ENCODE data around the gene TEAD4.

The TEAD4 gene

DNA sequence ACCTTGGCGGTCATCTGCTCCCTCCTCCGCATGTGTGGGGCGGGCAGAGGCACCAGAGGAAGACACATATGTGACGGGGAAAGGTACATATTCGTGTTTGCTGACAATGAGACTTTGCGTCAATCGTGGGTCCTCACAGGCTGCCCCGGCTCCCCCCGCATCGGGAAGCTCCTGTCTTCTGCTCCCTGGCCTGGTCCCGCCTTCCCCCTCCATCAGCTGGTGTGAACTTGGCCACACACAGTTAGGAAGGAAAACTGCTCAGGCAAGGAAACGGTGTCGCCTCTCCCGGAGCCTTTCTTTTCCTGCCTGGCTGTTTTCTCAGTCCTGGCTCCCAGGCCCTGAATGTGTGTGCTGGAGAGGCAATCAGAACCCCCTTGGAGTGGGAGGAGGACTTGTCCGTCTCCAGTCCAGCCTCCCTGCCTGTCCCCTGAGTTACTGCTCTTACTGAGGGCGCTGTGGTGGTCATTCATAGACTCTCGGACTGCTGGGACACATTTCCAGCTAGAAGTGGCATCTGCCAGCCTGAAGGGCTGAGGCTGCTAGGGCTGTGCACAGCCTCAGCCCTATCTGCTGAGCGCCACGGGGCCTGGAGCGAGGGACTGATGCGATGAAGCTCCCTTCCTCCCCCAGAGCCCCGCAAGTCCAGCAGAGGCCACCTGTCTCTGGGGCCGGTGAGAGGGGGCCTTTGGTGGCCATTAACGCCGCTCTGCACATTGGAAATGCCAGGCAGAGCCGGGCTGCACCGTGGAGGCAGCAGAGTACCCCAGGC, 73.8 kb downstream of the TEAD4 start:
- Histone ChIP-seq H3K9me3 (ENCODE audit: insufficient read depth, low read depth, low read length) (no peaks in the 10 kb centered on the region), H3K36me3 (ENCODE audit: insufficient read depth, low read length) (peaks cover 70% of the 10 kb centered on the region), H3K9ac (ENCODE audit: low read depth, low read length) (no peak overlapping the region), H3K4me3 (ENCODE audit: low read length) (no peak overlapping the region), H3K27ac (ENCODE audit: low read depth, low read length) (no peak overlapping the region), H3K4me1 (ENCODE audit: insufficient read depth, low read length) (no peaks in the 10 kb centered on the region), H3K27me3 (ENCODE audit: insufficient read depth, low read length) (no peaks in the 10 kb centered on the region)
- 88% methylated on average over 27 of the region's 27 CpGs for WGBS

DNA sequence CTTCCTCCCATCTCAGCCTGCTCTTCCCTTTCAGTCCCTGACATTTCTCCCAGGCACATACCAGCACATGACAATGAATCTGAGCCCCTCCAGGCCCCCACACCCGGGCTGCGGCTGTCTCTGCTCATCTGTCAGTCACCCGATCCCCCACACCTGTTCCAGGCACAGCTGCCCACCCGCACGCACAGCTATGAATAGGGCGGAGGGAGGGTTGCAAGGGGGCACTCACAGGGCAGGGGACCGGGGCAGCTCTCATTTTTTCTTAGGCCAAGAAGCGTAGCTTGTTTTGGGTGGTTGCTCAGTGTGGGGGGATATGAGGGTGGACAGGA, 74.3 kb downstream of the TEAD4 start:
- H3K9ac ChIP-seq (ENCODE audit: low read depth, low read length): no peak overlapping the region
- 91% methylated on average over 8 of the region's 8 CpGs for WGBS
- no peaks in the 10 kb centered on the region for H3K4me1 ChIP-seq (ENCODE audit: insufficient read depth, low read length)
- no peak overlapping the region for H3K27ac ChIP-seq (ENCODE audit: low read depth, low read length)
- H3K36me3 ChIP-seq (ENCODE audit: insufficient read depth, low read length): peaks cover 70% of the 10 kb centered on the region
- no peaks in the 10 kb centered on the region for H3K9me3 ChIP-seq (ENCODE audit: insufficient read depth, low read depth, low read length)
- no peaks in the 10 kb centered on the region for H3K27me3 ChIP-seq (ENCODE audit: insufficient read depth, low read length)
- no peak overlapping the region for H3K4me3 ChIP-seq (ENCODE audit: low read length)

DNA sequence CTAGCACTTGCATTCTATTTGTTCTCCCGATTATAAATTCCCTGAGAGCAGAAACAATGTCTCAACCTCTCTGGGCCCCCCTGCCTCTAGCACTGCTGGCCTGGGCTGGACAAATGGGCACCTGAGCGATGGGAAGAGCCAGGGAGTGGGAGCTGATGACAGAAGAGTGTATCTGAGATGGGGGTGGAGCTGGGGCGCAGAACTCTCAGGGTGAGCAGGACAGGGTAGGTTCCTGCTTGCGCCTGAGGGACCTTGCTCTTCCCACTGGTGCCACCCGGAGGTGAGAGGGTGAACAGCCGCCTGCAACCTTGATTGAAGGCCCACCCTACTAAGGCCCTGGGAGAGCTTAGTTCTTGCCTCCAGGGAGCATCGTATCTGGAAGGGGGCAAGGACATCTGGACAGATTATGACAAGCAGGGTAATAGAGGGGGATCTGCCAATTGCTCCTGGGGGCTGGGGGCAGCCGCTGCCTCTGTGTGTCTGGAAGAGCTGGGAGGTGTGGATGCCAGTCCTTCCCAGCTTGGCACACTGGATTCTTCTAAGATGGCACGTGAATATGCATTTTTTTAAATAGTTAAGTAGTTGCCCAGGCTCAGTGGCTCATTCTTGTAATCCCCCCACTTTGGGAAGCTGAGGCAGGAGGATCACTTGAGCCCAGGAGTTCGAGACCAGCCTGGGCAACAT, 75.0 kb downstream of the TEAD4 start:
- 59% methylated on average over 10 of the region's 10 CpGs for WGBS
- H3K27ac ChIP-seq (ENCODE audit: low read depth, low read length): no peak overlapping the region; the same call in 1 of the 2 replicates
- H3K4me3 ChIP-seq (ENCODE audit: low read length): no peak overlapping the region
- H3K9me3 ChIP-seq (ENCODE audit: insufficient read depth, low read depth, low read length): no peaks in the 10 kb centered on the region
- no peaks in the 10 kb centered on the region for H3K27me3 ChIP-seq (ENCODE audit: insufficient read depth, low read length)
- H3K36me3 ChIP-seq (ENCODE audit: insufficient read depth, low read length): peaks cover 71% of the 10 kb centered on the region
- H3K4me1 ChIP-seq (ENCODE audit: insufficient read depth, low read length): no peaks in the 10 kb centered on the region
- no peak overlapping the region for H3K9ac ChIP-seq (ENCODE audit: low read depth, low read length)

DNA sequence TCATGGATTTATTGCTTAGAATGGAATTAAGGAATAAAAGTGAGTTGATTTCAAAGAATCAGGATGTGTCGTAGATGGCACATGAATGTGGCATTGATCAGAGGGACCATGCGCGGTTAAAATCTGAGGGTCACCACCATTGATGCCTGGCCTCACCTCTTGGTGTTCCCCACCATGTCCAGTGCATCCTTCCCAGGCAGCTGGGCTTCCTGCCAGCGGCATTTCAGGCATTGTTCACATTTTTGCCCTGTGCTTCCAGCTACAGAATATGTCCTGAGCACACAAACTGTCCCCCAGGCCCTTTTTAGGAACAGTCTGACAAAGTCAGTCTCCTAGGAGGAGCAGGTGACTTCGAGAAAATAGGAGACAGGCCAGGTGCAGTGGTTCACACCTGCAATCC, 76.0 kb downstream of the TEAD4 start:
- H3K4me1 ChIP-seq (ENCODE audit: insufficient read depth, low read length): no peaks in the 10 kb centered on the region
- no peak overlapping the region for H3K27ac ChIP-seq (ENCODE audit: low read depth, low read length)
- no peaks in the 10 kb centered on the region for H3K27me3 ChIP-seq (ENCODE audit: insufficient read depth, low read length)
- H3K4me3 ChIP-seq (ENCODE audit: low read length): no peak overlapping the region
- H3K9me3 ChIP-seq (ENCODE audit: insufficient read depth, low read depth, low read length): no peaks in the 10 kb centered on the region
- peaks cover 71% of the 10 kb centered on the region for H3K36me3 ChIP-seq (ENCODE audit: insufficient read depth, low read length)
- H3K9ac ChIP-seq (ENCODE audit: low read depth, low read length): no peak overlapping the region
- 97% methylated on average over 5 of the region's 5 CpGs for WGBS

DNA sequence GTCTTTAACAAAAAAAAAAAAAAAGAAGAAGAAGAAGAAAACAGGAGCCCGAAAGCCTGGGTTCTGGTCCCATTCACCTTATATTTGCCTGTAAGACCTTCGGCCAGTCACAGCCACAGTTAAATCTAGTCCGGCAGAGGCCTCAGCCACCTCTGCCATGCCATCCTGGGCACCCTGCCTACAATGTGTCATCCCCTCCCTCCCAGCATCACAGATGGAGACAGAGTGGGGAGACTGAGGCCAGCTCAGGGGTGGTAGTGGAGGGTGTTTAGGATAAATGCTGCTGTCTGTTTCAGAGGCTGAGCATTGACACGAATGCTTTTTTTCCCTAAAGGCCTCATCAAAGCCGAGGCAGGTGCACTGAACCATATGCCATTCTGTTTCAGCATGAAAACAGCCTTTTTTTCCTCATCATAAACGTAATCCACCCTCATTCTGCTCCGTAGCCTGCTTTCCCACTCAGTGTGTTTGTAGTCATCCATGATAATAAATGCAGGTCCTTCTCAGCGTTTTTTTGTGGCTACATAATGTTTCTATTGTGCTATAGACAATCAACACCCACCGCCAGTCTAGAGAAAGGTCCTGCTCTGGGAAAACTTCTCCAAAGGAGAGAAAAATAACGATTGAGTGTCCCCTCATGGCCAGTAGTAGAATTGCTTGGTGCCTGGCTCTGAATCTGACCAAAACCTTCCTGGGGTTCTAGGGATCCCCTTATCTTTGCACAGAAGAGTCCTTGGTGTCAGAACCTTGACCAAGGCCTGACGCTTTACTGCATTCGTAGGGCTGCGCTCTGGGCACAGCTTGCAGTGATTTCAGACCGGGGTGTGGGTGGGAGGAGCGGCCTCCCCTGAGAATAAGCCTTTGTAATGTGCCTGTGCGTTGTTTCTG, 76.9 kb downstream of the TEAD4 start:
- 91% methylated on average over 16 of the region's 16 CpGs for WGBS
- Histone ChIP-seq H3K27ac (ENCODE audit: low read depth, low read length) (no peak overlapping the region), H3K9me3 (ENCODE audit: insufficient read depth, low read depth, low read length) (no peaks in the 10 kb centered on the region), H3K9ac (ENCODE audit: low read depth, low read length) (no peak overlapping the region), H3K4me3 (ENCODE audit: low read length) (no peak overlapping the region), H3K27me3 (ENCODE audit: insufficient read depth, low read length) (no peaks in the 10 kb centered on the region), H3K36me3 (ENCODE audit: insufficient read depth, low read length) (peaks cover 71% of the 10 kb centered on the region), H3K4me1 (ENCODE audit: insufficient read depth, low read length) (no peaks in the 10 kb centered on the region)

DNA sequence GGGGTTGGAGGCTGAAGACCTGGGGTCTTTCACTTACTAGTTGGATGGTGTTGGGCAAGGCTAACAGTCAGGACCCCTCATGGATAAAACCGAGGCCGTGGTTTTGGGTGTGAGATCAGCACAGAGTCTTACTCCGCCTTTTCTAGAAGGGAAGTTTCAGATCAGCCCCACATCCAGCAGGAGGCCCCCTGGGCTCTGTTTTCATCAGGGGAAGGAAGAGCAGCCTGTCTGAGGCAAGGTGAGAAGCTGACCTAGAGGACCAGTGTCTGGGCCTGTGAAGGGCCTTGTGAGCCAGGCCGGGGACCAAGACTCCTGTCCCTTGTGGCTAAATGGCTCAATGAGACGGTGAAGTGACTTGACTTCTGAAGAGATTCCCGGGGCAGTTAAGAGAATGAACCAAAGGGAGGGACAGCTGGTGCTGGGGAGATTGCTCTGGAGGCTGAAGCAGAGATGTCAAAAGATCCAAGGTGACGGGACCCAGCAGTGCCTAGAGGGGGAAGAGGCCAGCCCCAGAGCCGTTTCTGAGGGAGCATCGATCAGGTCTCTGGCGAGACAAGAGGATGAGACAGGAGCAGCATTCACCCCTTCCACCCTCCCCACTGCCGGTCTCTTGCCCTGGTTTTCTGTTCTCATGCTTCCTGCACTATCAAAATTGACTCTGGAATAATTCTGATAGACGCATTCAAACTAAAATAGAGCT, 77.9 kb downstream of the TEAD4 start:
- Histone ChIP-seq H3K36me3 (ENCODE audit: insufficient read depth, low read length) (peaks cover 67% of the 10 kb centered on the region), H3K9me3 (ENCODE audit: insufficient read depth, low read depth, low read length) (no peaks in the 10 kb centered on the region), H3K27ac (ENCODE audit: low read depth, low read length) (no peak overlapping the region), H3K4me1 (ENCODE audit: insufficient read depth, low read length) (no peaks in the 10 kb centered on the region), H3K27me3 (ENCODE audit: insufficient read depth, low read length) (no peaks in the 10 kb centered on the region), H3K4me3 (ENCODE audit: low read length) (no peak overlapping the region), H3K9ac (ENCODE audit: low read depth, low read length) (no peak overlapping the region)
- WGBS: 92% methylated on average over 12 of the region's 12 CpGs

DNA sequence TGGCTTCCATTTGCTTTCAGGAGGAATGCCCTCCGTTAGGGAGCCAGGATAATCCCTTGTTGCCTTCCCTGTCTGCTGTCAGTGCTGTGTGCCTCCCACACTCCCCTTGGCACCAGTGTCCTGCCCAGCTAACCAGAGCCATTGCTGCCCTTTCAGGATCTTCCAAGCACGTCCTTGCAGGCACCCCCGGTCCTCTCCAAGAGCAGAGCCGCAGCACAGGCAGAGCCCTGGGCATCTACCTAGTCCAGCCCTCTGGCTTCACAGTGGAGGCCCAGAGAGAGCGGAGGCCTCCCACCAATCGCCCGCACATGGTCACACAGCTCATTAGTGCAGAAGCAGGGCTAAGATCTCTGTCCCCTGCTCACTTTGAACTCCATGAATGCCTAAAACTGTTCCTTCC, 79.0 kb downstream of the TEAD4 start:
- no peaks in the 10 kb centered on the region for H3K27me3 ChIP-seq (ENCODE audit: insufficient read depth, low read length)
- no peak overlapping the region for H3K9ac ChIP-seq (ENCODE audit: low read depth, low read length)
- 87% methylated on average over 7 of the region's 7 CpGs for WGBS
- H3K9me3 ChIP-seq (ENCODE audit: insufficient read depth, low read depth, low read length): no peaks in the 10 kb centered on the region
- H3K4me3 ChIP-seq (ENCODE audit: low read length): no peak overlapping the region
- peaks cover 71% of the 10 kb centered on the region for H3K36me3 ChIP-seq (ENCODE audit: insufficient read depth, low read length)
- no peak overlapping the region for H3K27ac ChIP-seq (ENCODE audit: low read depth, low read length)
- no peaks in the 10 kb centered on the region for H3K4me1 ChIP-seq (ENCODE audit: insufficient read depth, low read length)

DNA sequence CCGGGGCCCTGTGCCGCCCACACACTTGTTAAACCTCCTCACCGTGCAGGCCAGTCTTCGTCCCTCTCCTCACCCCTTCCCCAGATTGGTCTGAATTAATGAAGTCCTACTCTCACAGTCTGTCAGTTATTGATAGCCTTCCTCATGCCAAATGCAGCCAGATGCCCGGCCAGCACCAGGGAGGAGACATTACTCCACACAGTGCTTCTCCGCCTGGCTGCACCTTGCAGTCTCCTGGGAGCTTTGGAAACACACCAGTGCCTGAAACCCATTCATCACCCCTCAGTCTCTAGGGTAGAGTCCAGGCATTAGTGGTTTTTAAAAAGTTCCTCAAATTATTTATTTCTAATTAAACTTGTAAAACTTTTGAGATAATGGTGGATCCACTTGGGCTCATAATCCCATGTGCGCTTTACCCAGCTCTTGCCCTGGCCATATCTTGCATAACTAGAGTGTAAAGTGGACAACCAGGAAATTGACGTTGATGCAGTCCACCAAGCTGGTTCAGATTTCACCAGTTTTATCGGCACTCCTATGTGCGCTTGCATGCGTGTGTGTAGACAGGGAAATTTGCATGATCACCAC, 79.8 kb downstream of the TEAD4 start:
- H3K36me3 ChIP-seq (ENCODE audit: insufficient read depth, low read length): peaks cover 74% of the 10 kb centered on the region
- H3K4me1 ChIP-seq (ENCODE audit: insufficient read depth, low read length): no peaks in the 10 kb centered on the region
- H3K4me3 ChIP-seq (ENCODE audit: low read length): no peak overlapping the region
- H3K27ac ChIP-seq (ENCODE audit: low read depth, low read length): no peak overlapping the region
- H3K9ac ChIP-seq (ENCODE audit: low read depth, low read length): no peak overlapping the region
- H3K9me3 ChIP-seq (ENCODE audit: insufficient read depth, low read depth, low read length): no peaks in the 10 kb centered on the region
- 95% methylated on average over 11 of the region's 11 CpGs for WGBS
- no peaks in the 10 kb centered on the region for H3K27me3 ChIP-seq (ENCODE audit: insufficient read depth, low read length)

DNA sequence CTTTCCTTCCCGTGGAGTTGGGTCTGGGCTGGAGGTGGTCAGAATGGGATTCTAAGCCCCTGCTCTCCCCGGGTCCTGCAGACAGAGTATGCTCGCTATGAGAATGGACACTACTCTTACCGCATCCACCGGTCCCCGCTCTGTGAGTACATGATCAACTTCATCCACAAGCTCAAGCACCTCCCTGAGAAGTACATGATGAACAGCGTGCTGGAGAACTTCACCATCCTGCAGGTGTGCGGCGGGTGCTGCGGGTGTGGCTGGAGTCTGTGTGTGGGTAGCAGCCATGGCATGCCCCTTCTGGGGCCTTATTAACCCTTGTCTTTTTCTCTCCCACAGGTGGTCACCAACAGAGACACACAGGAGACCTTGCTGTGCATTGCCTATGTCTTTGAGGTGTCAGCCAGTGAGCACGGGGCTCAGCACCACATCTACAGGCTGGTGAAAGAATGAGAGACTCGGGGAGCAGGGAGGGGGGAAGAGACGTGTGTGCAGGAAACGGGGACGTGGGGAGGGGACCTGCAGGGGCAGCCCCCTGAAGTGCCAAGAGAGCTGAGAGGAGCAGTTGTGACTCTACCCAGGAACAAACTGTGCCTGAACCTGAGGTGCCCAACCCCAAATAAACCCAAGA, 80.9 kb downstream of the TEAD4 start:
- no peaks in the 10 kb centered on the region for H3K27me3 ChIP-seq (ENCODE audit: insufficient read depth, low read length)
- 96% methylated on average over 15 of the region's 15 CpGs for WGBS
- H3K36me3 ChIP-seq (ENCODE audit: insufficient read depth, low read length): peaks cover 73% of the 10 kb centered on the region
- no peaks in the 10 kb centered on the region for H3K9me3 ChIP-seq (ENCODE audit: insufficient read depth, low read depth, low read length)
- H3K4me1 ChIP-seq (ENCODE audit: insufficient read depth, low read length): no peaks in the 10 kb centered on the region
- H3K27ac ChIP-seq (ENCODE audit: low read depth, low read length): no peak overlapping the region
- no peak overlapping the region for H3K4me3 ChIP-seq (ENCODE audit: low read length)
- H3K9ac ChIP-seq (ENCODE audit: low read depth, low read length): no peak overlapping the region
